GM18867 (cell line): ENCODE results near the gene NPB.

ENCODE experiments used
- ATAC-seq: cut with Tn5 transposase; IDR thresholded peaks from one replicate; pipeline ENCODE4 v1.9.1; 2021; ENCODE audit warnings: mild to moderate bottlenecking, moderate library complexity; ENCODE audit not compliant: unreplicated experiment

The NPB gene

GRCh38 chr17:81910840-81911276 lies 8.8 kb downstream of the NPB start:
- peak; percentile 21 for ATAC-seq

- peak; percentile 63 for ATAC-seq
Measured at GRCh38 chr17:81911277-81911961, 9.4 kb downstream of the NPB start, which contains the start of gene PCYT2. TSS of gene PCYT2 (minus strand) at chr17:81911399. CDS start at chr17:81911355, 44 bp downstream.

DNA sequence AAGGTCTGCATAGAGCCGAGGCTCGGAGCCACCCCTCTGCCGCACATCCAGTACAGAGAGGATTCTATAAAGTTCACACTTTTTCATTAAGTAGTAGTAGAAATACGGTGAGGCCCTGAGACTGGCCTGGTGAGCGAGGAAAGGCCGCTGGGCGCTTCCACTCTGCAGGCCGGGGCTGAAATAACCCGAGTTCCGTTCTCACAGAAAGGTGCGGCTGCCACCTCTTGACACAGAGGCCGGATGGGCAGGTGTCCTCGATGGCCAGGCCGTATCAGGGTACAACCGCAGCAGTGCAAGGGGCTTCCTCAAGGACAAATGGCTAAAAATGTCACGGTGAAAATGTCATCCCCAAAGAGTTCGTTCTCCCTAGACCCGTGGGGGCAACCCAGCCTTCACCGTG lies 9.9 kb downstream of the NPB start:
- no peak for ATAC-seq

DNA sequence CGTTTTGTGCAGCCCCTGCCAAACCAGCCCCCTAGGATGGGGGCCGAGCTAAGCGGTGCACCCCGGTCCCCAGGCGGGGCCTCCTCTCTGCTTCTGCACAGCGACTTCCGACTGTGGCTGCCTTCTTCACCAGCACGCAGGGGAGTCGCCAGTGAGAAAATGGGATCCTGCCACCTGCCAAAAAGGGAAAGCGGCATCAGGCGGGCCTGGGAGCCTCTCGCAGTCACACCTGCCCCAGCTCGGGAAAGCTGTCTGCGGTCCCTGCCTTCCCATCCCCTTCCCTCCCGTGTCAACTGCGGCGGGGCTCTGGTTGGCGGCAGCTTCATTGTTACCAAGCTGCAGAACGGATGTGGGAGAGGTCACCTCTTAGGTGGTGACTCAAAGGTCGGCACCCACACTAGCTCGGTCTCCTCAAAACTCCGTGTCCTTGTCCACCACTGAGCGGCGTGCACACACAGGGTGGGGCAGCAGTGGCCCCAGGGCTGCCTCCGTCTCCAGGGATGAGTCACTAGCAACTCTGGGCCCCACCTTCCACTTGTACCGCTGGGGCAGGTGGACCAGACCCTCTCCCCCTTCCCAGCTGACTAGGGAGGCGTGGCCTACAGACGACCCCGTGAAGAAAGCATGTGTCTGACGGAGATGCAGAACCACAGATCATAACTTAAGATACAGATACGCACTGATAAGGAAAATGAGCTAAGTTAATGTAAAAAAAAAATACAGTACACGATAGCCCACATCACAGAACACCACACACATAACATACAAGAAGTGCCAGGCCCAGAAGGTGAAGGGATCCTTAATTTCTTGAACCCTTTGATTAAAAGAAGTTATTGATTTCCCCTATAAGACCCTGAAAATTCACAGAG lies 10.6 kb downstream of the NPB start:
- ATAC-seq = no peak

DNA sequence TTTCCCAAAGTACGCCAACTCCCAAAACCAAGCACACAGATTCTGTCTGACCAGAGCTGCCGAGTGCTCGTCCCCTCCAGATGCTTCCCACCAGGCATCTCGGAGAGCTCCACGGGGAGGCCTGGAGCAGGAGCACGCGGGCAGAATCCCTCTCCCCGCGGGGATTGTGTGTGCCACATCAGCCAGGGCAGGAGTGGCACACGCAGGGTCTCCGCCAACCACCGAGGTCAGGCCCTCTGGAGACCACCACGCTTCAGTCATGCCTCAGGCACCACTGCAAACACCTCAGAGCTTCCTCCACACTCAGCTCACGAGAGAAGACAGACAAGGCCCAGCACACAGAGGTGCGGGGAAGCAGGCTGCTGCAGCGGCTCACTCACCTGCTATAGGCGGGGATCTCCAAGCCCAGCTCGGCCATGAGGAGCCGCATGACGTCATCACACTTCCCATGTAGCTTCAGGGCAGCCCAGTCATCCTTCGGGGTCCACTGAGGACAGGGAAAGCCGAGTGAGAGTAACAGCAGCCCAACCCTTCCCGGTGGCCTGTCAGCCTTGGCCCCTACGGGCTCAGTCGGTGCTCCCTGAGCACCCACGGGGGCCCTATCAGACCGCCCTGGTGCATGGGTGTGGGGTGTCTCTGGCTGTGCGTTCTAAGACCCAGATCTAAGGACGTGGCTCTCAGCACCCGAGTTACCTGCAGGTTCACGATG lies 11.5 kb downstream of the NPB start:
- ATAC-seq = no peak

DNA sequence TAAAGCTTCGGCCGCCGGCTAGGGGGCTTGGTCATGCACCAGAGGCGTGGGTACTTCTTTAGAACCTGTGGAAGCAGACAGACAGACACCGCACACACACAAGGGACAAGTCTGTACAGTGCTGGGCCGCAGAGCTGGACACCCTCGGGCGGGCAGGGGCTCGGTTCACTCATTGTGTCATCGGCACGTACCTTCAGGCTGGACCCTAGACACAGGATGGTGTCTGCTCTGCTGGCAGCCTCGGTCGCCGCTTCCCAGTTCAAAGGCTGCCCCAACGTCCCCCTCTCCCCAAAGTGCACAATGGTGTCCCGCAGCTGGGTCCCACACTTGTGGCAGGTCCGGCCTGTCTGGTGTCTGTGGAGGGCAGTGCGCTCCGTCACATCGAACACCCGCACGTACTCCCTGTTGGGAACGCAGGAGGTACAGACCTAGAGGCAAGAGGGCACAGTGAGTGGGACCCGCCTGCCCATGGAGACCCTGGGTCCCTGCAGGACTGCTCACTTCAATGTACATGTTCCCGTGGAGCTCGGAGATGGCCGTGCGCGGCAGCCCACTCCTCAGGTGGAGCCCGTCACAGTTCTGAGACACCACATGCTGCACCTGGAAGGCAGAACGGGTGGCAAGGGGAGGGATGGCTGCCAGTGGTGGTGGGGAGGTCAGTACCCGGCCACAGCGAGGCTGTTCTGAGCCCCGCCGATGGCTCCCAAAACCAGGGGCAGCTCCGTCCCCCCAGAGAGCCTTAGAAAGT lies 12.2 kb downstream of the NPB start:
- no peak for ATAC-seq

DNA sequence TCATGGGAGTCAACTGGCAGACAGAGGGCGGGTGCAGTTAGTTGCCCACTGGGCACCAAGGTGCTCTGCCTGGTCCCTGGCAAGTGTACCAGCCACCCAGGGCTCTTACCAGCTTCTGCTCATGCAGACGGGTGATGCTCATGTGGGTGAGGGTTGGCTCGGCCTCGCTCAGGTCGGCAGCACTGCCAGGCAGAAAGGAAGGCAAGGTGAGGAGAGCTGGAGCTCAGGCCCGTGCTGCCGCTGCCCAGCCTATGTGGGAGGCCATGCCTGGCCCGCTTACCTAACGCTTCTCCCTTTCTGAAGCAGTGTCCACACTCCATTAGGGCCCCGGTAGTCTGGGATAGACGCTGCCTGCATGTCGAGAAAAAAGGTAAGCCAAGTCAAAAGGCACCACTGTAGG lies 13.3 kb downstream of the NPB start:
- no peak for ATAC-seq

DNA sequence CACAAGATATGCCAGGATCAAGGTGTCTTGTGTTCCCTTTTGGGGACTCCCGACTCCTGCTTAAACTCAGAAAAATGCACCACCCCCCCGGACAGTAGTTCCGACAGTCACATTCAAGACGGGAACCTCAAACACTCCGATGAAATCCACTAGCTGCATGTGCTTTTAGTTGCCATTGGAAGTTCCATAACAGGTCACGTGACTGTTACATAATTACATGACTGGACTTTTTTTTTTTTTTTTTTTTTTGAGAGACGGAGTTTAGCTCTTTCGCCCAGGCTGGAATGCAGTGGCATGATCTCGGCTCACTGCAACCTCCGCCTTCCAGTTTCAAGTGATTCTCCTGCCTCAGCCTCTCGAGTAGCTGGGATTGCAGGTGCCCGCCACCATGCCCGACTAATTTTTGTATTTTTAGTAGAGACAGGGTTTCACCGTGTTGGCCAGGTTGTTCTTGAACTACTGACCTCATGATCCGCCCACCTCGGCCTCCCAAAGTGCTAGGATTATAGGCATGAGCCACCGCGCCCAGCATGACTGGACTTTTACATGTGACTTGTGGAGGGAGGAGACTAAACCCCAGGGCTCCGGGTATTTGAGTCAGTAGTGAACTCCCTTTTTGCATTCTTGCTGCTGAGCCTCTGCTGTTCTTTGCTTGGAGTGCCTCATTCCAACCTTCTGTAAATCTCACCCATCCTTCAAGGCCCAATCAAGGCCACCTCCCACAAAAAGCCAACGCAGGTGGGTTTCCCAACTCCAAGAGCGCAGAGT lies 14.4 kb downstream of the NPB start:
- ATAC-seq = no peak

DNA sequence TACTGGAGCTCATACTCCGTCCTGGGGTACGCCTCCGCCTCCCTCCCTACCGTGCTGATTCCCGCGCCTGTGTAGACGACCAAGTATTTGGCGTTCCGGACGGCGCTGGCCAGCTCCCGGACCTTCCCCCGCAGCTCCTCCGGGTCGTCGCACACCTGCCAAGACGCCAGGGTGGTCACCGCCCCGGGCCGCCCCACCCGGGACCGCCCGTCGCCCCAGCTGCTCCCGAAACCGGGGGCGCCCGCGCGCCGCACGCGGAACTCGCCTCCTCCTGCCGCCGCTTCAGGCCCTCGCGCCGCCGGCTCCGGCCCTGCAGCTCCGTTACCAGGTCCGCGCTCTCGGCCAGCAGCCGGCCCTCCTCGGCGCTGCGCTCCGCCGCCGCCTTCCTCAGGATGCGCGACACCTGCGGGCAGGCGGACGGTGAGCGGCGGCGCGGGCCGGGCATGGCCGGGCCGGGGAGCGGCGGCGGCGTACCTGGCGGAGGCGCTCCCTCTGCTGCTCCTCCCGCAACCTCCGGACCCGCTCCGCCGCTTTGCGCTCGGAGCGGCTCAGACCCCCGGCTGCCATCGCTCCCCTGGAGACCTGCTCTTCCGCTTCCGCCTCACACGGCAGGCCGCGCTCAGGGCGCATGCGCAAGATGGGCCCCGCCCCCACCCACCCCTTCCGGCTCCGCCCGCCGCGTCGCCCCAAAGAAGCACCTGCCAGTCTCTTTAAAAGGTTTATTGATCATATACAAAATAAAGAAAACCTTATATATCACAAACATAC lies 15.7 kb downstream of the NPB start, which contains the start of gene SIRT7:
Gene SIRT7 (minus strand): TSS at position 612 of the 768 bp plus-strand sequence. CDS start 45 bp downstream, at position 567.
- ATAC-seq = peak; percentile 53

- ATAC-seq = peak; percentile 22
Measured at GRCh38 chr17:81918333-81918669, 16.3 kb downstream of the NPB start.

- ATAC-seq = no peak
Measured at GRCh38 chr17:81918832-81919545, 17.0 kb downstream of the NPB start.

DNA sequence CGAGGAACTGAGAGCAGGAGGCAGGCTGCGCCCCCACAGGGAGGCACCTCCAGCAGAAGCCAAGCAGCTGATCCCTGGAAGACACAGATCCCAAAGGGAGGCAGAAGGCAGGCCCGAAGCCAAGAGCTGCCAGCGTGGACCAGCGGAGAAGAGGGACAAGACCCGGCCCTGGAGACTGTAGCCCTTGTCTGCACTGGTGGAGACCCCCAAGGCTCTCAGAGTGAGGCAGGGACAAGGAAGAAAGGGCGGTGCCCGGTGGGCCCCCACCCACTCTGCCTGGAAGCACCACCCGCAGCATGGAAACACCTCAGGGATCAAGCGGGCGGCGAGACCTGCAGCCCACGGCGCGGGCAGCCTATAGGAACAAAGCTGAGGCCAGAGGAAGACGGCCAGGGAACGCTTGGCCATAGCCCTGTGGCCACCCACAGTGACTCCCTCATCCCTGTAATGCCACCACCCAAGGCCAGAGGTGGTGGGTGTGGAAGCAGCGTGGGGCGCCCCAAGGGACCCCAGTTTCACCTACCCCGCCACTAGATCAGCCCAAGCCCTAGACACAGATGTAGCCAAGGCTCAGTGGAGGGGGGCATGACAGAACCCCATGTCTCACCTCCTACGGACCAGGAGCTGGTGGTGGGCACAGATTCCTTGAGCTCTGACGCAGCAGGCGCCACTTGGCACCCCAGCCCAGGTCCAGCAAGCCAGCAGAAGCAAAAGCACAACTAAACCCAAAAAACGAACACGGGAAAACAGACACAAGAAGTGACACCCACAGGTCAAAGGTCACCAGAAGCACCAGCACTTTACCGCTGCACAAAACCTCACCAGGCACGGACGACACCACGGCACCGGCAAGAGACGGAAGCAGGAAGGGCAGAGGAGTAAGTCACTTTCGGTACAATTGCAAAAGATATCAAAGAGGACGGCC lies 18.8 kb downstream of the NPB start:
- no peak for ATAC-seq

DNA sequence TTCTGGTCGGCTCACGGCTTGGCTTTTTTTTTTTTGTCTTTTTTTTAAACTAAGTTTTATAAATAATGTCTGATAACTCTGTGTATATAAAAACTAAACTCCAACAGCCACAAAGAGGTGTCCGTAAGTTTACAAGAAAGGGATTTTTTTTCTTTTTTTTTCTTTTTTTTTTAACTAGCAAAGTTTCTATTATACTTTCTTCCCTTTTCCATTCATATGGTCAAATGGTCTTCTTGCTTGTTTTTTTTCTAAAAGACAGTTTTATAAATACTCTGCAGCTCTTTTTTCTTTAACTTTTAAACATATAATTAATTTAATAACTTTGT lies 19.5 kb downstream of the NPB start:
- no peak for ATAC-seq

GRCh38 chr17:81921996-81922565 lies 20.0 kb downstream of the NPB start:
- ATAC-seq = no peak

- ATAC-seq = no peak
Measured at GRCh38 chr17:81922566-81923301, 20.7 kb downstream of the NPB start.
